ENCODE measurements around the gene CLEC3B. TPM values are rescaled to one million over a fixed set of nuclear protein-coding genes. Genes with fewer than 3 reads are reported as not detected.

The CLEC3B gene
- total and polyA plus RNA-seq, 2 of the 8 experiments (the other 6 are each of a cell fraction or from before 2014, with no cell fraction given), result 0.32 TPM; not detected in 1

DNA sequence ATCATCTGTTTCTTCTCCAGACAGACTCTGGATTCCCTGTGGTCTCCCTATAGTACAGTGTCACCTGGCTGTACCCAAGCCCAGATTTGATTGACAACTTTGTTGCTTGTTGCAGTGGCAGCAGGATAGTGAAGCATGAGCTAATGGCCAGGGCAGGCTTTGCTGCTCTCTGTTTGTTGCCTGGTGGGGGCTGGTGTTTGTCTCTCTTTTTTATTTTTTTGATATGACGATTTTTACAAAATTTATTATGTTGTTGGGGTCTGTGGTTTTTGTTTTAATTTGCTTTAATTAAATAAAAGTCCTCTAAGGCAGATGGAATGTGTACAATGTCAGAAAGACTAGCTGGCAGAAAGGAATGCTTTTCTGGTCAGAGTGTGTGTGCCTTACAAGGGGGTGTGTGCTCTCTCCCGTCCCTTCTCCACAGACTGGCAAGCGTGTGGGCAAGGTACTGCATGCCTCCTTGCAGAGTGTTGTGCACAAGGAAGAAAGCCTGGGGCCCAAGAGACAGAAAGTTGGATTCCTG lies 15.2 kb upstream of the CLEC3B start (continued):
- TF ChIP-seq EZH2 (IDR thresholded peaks at IDR 0.05; ENCODE audit: low read depth, low read length, severe bottlenecking) (no peak), RAD21 (IDR thresholded peaks at IDR 0.05 in 1 of 2, conservative IDR thresholded peaks at IDR 0.05 in 1 of 2; ENCODE audit: low read depth in 2 of 2, low read length in 2 of 2) (no peak), EP300 (IDR thresholded peaks at IDR 0.05; ENCODE audit: borderline replicate concordance in 1 of 2, low read depth in 2 of 2, low read length in 2 of 2) (no peak), POU5F1 (IDR thresholded peaks at IDR 0.05; ENCODE audit: low read depth, low read length) (no peak)
